Measurements from ENCODE around the gene UBE2J1. TPM values are rescaled to one million over a fixed set of nuclear protein-coding genes. Genes with fewer than 3 reads are reported as not detected.

The UBE2J1 gene
- total RNA-seq, 1 experiment from 2014 or later = 23.3 TPM

DNA sequence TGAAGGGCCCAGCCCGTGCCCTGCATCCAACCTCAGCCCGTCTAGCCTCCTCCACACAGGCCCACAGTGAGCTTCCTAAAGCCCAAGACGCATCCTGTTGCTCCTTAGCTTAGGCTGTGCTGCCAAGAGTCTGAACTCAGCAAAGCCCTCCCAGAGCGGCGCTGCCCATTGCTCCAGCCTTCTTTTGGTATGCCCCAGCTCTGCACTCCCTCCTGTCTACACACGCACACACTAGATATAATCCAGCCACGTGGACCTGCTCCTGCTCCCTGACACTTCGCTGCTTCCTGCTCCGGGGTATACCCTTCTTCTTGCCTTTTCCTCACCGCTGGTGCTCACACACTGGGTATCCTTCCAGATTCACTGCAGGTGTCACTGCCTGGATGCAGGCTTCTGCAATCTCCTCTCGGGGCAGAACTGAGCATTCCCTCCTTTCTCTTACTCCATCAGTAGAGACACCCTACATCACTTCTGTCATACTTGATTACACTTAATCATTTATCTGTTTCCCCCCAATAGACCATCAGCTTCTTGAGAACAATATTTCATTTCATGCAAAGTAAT is 61.2 kb downstream of the UBE2J1 start:
- Histone ChIP-seq H3K27me3 (ENCODE audit: insufficient read depth, low read length) (peaks cover 5% of the 10 kb centered on the region; the same call in 1 of the 2 replicates), H3K4me3 (replicated peaks in 1 of 2; ENCODE audit: low read depth in 1 of 2, low read length in 2 of 2) (no peak overlapping the region), H4K20me1 (ENCODE audit: insufficient read depth) (no peaks in the 10 kb centered on the region), H2AFZ (ENCODE audit: low read depth, low read length, poor library complexity, severe bottlenecking) (no peak overlapping the region), H3K9me3 (ENCODE audit: control insufficient read depth in 1 of 2, insufficient read depth in 1 of 2, low read depth in 1 of 2, low read length in 2 of 2) (no peaks in the 10 kb centered on the region), H3K9me2 (ENCODE audit: insufficient read depth) (no peaks in the 10 kb centered on the region), H3K4me1 (ENCODE audit: control insufficient read depth in 1 of 2, insufficient read depth in 2 of 2, low read length in 2 of 2) (no peaks in the 10 kb centered on the region), H3K79me2 (ENCODE audit: insufficient read depth, low read length) (no peaks in the 10 kb centered on the region), H3K36me3 (ENCODE audit: control insufficient read depth in 1 of 2, insufficient read depth in 2 of 2, low read length in 2 of 2) (no peaks in the 10 kb centered on the region), H3K27ac (ENCODE audit: low read depth, low read length) (no peak overlapping the region), H3K9ac (ENCODE audit: low read length) (no peak overlapping the region), H3K4me2 (ENCODE audit: low read length) (no peak overlapping the region)
- ATAC-seq (peak; percentile 69; the same call in 1 of the 2 replicates), DNase-seq (ENCODE audit: low read depth, low spot score) (no peak)
- POLR2A ChIA-PET = no interaction called here
- no TSS peak for BruUV-seq (replicated peaks)
- CTCF ChIA-PET = no interaction called here
- TF ChIP-seq FOSL1 (IDR thresholded peaks at IDR 0.05; ENCODE audit: low read depth) (no peak), SIN3A (IDR thresholded peaks at IDR 0.05; ENCODE audit: low read depth) (no peak)
- TF ChIP-seq, protein P1, sequence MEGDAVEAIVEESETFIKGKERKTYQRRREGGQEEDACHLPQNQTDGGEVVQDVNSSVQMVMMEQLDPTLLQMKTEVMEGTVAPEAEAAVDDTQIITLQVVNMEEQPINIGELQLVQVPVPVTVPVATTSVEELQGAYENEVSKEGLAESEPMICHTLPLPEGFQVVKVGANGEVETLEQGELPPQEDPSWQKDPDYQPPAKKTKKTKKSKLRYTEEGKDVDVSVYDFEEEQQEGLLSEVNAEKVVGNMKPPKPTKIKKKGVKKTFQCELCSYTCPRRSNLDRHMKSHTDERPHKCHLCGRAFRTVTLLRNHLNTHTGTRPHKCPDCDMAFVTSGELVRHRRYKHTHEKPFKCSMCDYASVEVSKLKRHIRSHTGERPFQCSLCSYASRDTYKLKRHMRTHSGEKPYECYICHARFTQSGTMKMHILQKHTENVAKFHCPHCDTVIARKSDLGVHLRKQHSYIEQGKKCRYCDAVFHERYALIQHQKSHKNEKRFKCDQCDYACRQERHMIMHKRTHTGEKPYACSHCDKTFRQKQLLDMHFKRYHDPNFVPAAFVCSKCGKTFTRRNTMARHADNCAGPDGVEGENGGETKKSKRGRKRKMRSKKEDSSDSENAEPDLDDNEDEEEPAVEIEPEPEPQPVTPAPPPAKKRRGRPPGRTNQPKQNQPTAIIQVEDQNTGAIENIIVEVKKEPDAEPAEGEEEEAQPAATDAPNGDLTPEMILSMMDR (IDR thresholded peaks at IDR 0.05 in 2 of 3, conservative IDR thresholded peaks at IDR 0.05 in 1 of 3; ENCODE audit: borderline replicate concordance in 1 of 3, insufficient read depth in 1 of 3, low read depth in 2 of 3, low read length in 2 of 3) = peak in 1 of 3 experiments; percentile 15; a peak in 1 of 6 replicates
- intact Hi-C loops (cut with micrococcal nuclease) = no loop called here
- RAD21 ChIA-PET (ENCODE audit: low non-redundant PET in 1 of 2, low total read pairs in 2 of 2, uncharacterized antibody in 2 of 2, unreplicated experiment in 2 of 2) = no interaction called here

DNA sequence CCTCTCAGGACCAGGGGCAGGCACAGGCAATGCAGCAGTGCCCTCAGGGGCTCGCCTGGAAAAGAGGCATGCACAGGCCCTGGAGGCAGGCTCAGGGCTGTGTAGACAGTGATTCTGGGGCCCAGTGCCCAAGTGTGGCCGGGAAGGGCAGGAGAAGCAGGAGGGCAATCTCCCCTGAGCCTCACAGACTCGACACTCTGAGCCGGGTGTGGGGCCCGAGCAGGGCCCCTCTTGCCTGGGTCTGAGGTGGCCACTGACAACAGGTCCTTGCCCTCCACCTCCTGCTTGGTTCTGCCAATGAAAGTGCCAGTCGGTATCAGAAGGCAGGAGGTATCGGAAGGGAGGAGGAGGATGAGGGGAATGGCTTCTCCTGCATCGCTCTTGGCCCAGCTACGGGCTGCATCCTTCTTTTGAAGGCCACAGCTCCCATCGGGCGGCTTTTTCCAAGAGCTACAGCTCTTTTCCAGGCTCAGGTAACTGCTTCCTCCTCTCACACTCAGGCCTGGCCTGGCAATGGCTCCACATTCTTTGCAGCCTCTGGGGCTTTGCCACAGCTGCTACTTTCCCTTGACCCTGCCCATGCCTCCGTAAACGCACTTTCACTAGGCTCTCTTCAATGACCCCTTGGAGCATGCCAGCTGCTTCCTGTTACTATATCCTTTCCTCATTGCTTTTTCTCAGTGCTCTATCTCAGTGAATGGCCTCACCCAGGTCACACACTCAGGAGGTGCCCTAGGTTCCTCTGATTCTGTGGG is 61.9 kb downstream of the UBE2J1 start:
- ChIA-PET POLR2A (no interaction called here), RAD21 (ENCODE audit: low non-redundant PET in 1 of 2, low total read pairs in 2 of 2, uncharacterized antibody in 2 of 2, unreplicated experiment in 2 of 2) (no interaction called here), CTCF (no interaction called here)
- no peak for ATAC-seq
- Histone ChIP-seq H3K9ac (ENCODE audit: low read length) (no peak overlapping the region), H3K27me3 (ENCODE audit: insufficient read depth, low read length) (no peaks in the 10 kb centered on the region), H3K4me1 (ENCODE audit: control insufficient read depth in 1 of 2, insufficient read depth in 2 of 2, low read length in 2 of 2) (no peaks in the 10 kb centered on the region), H2AFZ (ENCODE audit: low read depth, low read length, poor library complexity, severe bottlenecking) (no peak overlapping the region), H3K36me3 (ENCODE audit: control insufficient read depth in 1 of 2, insufficient read depth in 2 of 2, low read length in 2 of 2) (no peaks in the 10 kb centered on the region), H3K4me3 (replicated peaks in 1 of 2; ENCODE audit: low read depth in 1 of 2, low read length in 2 of 2) (no peak overlapping the region), H3K4me2 (ENCODE audit: low read length) (no peak overlapping the region), H3K9me2 (ENCODE audit: insufficient read depth) (no peaks in the 10 kb centered on the region), H3K9me3 (ENCODE audit: control insufficient read depth in 1 of 2, insufficient read depth in 1 of 2, low read depth in 1 of 2, low read length in 2 of 2) (no peaks in the 10 kb centered on the region), H3K27ac (ENCODE audit: low read depth, low read length) (no peak overlapping the region), H3K79me2 (ENCODE audit: insufficient read depth, low read length) (no peaks in the 10 kb centered on the region), H4K20me1 (ENCODE audit: insufficient read depth) (no peaks in the 10 kb centered on the region)
- no TSS peak for BruUV-seq (replicated peaks)
- DNase-seq (ENCODE audit: low read depth, low spot score) = no peak
- intact Hi-C loops (cut with micrococcal nuclease) = no loop called here
- TF ChIP-seq, protein P2, sequence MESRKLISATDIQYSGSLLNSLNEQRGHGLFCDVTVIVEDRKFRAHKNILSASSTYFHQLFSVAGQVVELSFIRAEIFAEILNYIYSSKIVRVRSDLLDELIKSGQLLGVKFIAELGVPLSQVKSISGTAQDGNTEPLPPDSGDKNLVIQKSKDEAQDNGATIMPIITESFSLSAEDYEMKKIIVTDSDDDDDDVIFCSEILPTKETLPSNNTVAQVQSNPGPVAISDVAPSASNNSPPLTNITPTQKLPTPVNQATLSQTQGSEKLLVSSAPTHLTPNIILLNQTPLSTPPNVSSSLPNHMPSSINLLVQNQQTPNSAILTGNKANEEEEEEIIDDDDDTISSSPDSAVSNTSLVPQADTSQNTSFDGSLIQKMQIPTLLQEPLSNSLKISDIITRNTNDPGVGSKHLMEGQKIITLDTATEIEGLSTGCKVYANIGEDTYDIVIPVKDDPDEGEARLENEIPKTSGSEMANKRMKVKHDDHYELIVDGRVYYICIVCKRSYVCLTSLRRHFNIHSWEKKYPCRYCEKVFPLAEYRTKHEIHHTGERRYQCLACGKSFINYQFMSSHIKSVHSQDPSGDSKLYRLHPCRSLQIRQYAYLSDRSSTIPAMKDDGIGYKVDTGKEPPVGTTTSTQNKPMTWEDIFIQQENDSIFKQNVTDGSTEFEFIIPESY (IDR thresholded peaks at IDR 0.05; ENCODE audit: extremely low read depth, insufficient replicate concordance, low read length) = no peak
- TF ChIP-seq EZH2phosphoT487 (IDR thresholded peaks at IDR 0.05; ENCODE audit: borderline replicate concordance) (no peak), ZFX (IDR thresholded peaks at IDR 0.05) (no peak), POLR2AphosphoS5 (IDR thresholded peaks at IDR 0.05; ENCODE audit: low read depth, low read length) (no peak), ZNF274 (IDR thresholded peaks at IDR 0.05; ENCODE audit: low read depth, low read length) (no peak)
- TF ChIP-seq, protein P3, sequence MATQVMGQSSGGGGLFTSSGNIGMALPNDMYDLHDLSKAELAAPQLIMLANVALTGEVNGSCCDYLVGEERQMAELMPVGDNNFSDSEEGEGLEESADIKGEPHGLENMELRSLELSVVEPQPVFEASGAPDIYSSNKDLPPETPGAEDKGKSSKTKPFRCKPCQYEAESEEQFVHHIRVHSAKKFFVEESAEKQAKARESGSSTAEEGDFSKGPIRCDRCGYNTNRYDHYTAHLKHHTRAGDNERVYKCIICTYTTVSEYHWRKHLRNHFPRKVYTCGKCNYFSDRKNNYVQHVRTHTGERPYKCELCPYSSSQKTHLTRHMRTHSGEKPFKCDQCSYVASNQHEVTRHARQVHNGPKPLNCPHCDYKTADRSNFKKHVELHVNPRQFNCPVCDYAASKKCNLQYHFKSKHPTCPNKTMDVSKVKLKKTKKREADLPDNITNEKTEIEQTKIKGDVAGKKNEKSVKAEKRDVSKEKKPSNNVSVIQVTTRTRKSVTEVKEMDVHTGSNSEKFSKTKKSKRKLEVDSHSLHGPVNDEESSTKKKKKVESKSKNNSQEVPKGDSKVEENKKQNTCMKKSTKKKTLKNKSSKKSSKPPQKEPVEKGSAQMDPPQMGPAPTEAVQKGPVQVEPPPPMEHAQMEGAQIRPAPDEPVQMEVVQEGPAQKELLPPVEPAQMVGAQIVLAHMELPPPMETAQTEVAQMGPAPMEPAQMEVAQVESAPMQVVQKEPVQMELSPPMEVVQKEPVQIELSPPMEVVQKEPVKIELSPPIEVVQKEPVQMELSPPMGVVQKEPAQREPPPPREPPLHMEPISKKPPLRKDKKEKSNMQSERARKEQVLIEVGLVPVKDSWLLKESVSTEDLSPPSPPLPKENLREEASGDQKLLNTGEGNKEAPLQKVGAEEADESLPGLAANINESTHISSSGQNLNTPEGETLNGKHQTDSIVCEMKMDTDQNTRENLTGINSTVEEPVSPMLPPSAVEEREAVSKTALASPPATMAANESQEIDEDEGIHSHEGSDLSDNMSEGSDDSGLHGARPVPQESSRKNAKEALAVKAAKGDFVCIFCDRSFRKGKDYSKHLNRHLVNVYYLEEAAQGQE (IDR thresholded peaks at IDR 0.05; ENCODE audit: low read depth) = no peak
- TF ChIP-seq, protein P4, sequence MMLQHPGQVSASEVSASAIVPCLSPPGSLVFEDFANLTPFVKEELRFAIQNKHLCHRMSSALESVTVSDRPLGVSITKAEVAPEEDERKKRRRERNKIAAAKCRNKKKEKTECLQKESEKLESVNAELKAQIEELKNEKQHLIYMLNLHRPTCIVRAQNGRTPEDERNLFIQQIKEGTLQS (IDR thresholded peaks at IDR 0.05) = no peak
